HG03520 (cell line): Measurements from ENCODE around the gene NRG2.

ENCODE experiments used
- ATAC-seq: cut with Tn5 transposase; IDR thresholded peaks from one replicate; pipeline ENCODE4 v1.9.1; 2021; ENCODE audit warnings: mild to moderate bottlenecking, moderate library complexity; ENCODE audit not compliant: unreplicated experiment

NRG2 gene

GRCh38 chr5:139951983-139952382 lies 91.1 kb downstream of the NRG2 start:
- ATAC-seq = no peak

GRCh38 chr5:139951296-139951924 lies 91.7 kb downstream of the NRG2 start:
- no peak for ATAC-seq

GRCh38 chr5:139950436-139950835 lies 92.7 kb downstream of the NRG2 start:
- no peak for ATAC-seq

GRCh38 chr5:139949710-139950109 lies 93.4 kb downstream of the NRG2 start:
- ATAC-seq = no peak

- ATAC-seq = no peak
Measured at GRCh38 chr5:139947727-139948126, 95.4 kb downstream of the NRG2 start.

GRCh38 chr5:139946440-139946839 lies 96.7 kb downstream of the NRG2 start:
- no peak for ATAC-seq

GRCh38 chr5:139946006-139946405 lies 97.1 kb downstream of the NRG2 start:
- no peak for ATAC-seq

- no peak for ATAC-seq
Measured at GRCh38 chr5:139942243-139942642, 100.9 kb downstream of the NRG2 start.

- no peak for ATAC-seq
Measured at GRCh38 chr5:139930406-139930805, 112.7 kb downstream of the NRG2 start.

- ATAC-seq = no peak
Measured at GRCh38 chr5:139926797-139927503, 116.1 kb downstream of the NRG2 start.

- ATAC-seq = no peak
Measured at GRCh38 chr5:139925650-139926640, 117.2 kb downstream of the NRG2 start.

GRCh38 chr5:139925216-139925562 lies 117.9 kb downstream of the NRG2 start:
- no peak for ATAC-seq

- no peak for ATAC-seq
Measured at GRCh38 chr5:139924294-139925215, 118.5 kb downstream of the NRG2 start.

GRCh38 chr5:139919308-139919707 lies 123.8 kb downstream of the NRG2 start:
- ATAC-seq = no peak

- ATAC-seq = no peak
Measured at GRCh38 chr5:139915834-139916233, 127.3 kb downstream of the NRG2 start.

GRCh38 chr5:139915266-139915665 lies 127.8 kb downstream of the NRG2 start:
- ATAC-seq = no peak

- ATAC-seq = no peak
Measured at GRCh38 chr5:139914218-139914807, 128.8 kb downstream of the NRG2 start.

GRCh38 chr5:139912804-139913203 lies 130.3 kb downstream of the NRG2 start:
- no peak for ATAC-seq

GRCh38 chr5:139912158-139912557 lies 130.9 kb downstream of the NRG2 start:
- ATAC-seq = no peak
